C4-2B (cell line): Measurements from ENCODE around the gene MOB3B.

ENCODE experiments used
- H3K27ac ChIP-seq: fragments of 450-650 bp; 2 replicates; pipeline ENCODE4 v1.5.1; 2017
- CTCF ChIP-seq: fragments of 450-650 bp; conservative IDR thresholded peaks from 2 replicates; pipeline ENCODE4 v1.5.1; 2017; ENCODE audit warnings: mild to moderate bottlenecking
- ZFX ChIP-seq: fragments of 450-650 bp; IDR thresholded peaks from 2 replicates; pipeline ENCODE4 v1.6.1; 2017

MOB3B gene

GRCh38 chr9:27276193-27277030, 253.2 kb downstream of the MOB3B start:
- TF ChIP-seq CTCF (peak; percentile 86), ZFX (no peak)
- no peak overlapping the region for H3K27ac ChIP-seq
